Keratinocyte (primary cell): ENCODE results near the gene MYO1E. TPM values are rescaled to one million over a fixed set of nuclear protein-coding genes. Genes with fewer than 3 reads are reported as not detected.

ENCODE experiments used
- DNase-seq: peaks from one replicate; pipeline ENCODE4 v3.0.0-alpha.2; 2011; ENCODE audit warnings: low read depth, missing footprints, low spot score
- FAIRE-seq: peaks from 2 replicates; lab custom pipeline; 2011; peaks lifted over from hg19 to GRCh38; lab: Jason Lieb, UNC
- H2AFZ ChIP-seq: 2 replicates; pipeline ENCODE4 v1.6.0; 2012; ENCODE audit warnings: low read length, control low read depth, inconsistent platforms; ENCODE audit not compliant: control insufficient read depth
- H3K27ac ChIP-seq: 2 replicates; pipeline ENCODE4 v1.5.1; 2011; ENCODE audit warnings: low read length; ENCODE audit not compliant: control insufficient read depth, insufficient read depth
- H3K27me3 ChIP-seq: 3 replicates; pipeline ENCODE4 v1.6.0; 2011; ENCODE audit warnings: low read length; ENCODE audit not compliant: control insufficient read depth, insufficient read depth; ENCODE audit errors: extremely low read depth
- H3K36me3 ChIP-seq, 2 experiments: 2 replicates in 1 of 2; 3 replicates in 1 of 2; pipeline ENCODE4 v1.5.1; 2011; ENCODE audit warnings: low read length in 2 of 2, mild to moderate bottlenecking in 1 of 2; ENCODE audit not compliant: control insufficient read depth in 2 of 2, insufficient read depth in 2 of 2; ENCODE audit errors: extremely low read depth in 1 of 2
- H3K4me1 ChIP-seq: 3 replicates; pipeline ENCODE4 v1.5.1; 2011; ENCODE audit warnings: low read length; ENCODE audit not compliant: control insufficient read depth, insufficient read depth; ENCODE audit errors: extremely low read depth
- H3K4me2 ChIP-seq: 3 replicates; pipeline ENCODE4 v1.6.0; 2011; ENCODE audit warnings: low read depth, low read length; ENCODE audit not compliant: control insufficient read depth, insufficient read depth; ENCODE audit errors: extremely low read depth
- H3K4me3 ChIP-seq, 3 experiments: fragments of 200-600 bp in 1 of 3; sonication (generic) in 1 of 3; 2 replicates in 2 of 3; 3 replicates in 1 of 3; pipeline ENCODE4 v1.5.1; 2011 to 2016; ENCODE audit warnings: low read length in 3 of 3, mild to moderate bottlenecking in 3 of 3, control low read depth in 2 of 3, inconsistent platforms in 1 of 3, low read depth in 1 of 3, mixed read lengths in 1 of 3, mixed run types in 1 of 3, moderate library complexity in 1 of 3; ENCODE audit not compliant: control insufficient read depth in 2 of 3, insufficient read depth in 2 of 3; ENCODE audit errors: extremely low read depth in 1 of 3
- H3K79me2 ChIP-seq: 2 replicates; pipeline ENCODE4 v1.6.0; 2012; ENCODE audit warnings: low read length; ENCODE audit not compliant: control insufficient read depth, insufficient read depth
- H3K9ac ChIP-seq: 3 replicates; pipeline ENCODE4 v1.6.0; 2011; ENCODE audit warnings: low read length; ENCODE audit not compliant: control insufficient read depth, insufficient read depth; ENCODE audit errors: extremely low read depth
- H3K9me1 ChIP-seq: 3 replicates; pipeline ENCODE4 v1.6.0; 2011; ENCODE audit warnings: low read length; ENCODE audit not compliant: control insufficient read depth, insufficient read depth; ENCODE audit errors: extremely low read depth
- H3K9me3 ChIP-seq: 2 replicates; pipeline ENCODE4 v1.5.1; 2012; ENCODE audit warnings: low read depth, low read length; ENCODE audit not compliant: control insufficient read depth
- H4K20me1 ChIP-seq: 3 replicates; pipeline ENCODE4 v1.6.0; 2011; ENCODE audit warnings: low read length; ENCODE audit not compliant: control insufficient read depth, insufficient read depth; ENCODE audit errors: extremely low read depth
- CTCF ChIP-seq, 3 experiments: IDR thresholded peaks in 1 of 3; conservative IDR thresholded peaks in 1 of 3; optimal IDR thresholded peaks in 1 of 3; 2 replicates in 2 of 3; 3 replicates in 1 of 3; pipeline versions ENCODE3 to v1.5.1; 2011; ENCODE audit warnings: low read length in 3 of 3, mild to moderate bottlenecking in 3 of 3, moderate library complexity in 2 of 3, control low read depth in 1 of 3, inconsistent platforms in 1 of 3; ENCODE audit not compliant: insufficient read depth in 2 of 3; ENCODE audit errors: extremely low read depth in 1 of 3
- EZH2 ChIP-seq: IDR thresholded peaks from one replicate; pipeline ENCODE4 v1.6.1; 2012; ENCODE audit warnings: inconsistent platforms, mild to moderate bottlenecking, low read length, moderate library complexity
- dilution Hi-C: fragments of 300-500 bp; cut with MboI; formaldehyde crosslinking; loops from one replicate; pipeline ENCODE4 v1.7.0; 2020; ENCODE audit warnings: low sequenced_read_pairs; ENCODE audit not compliant: extremely low pct_ligation_motif_present
- polyA plus RNA-seq, 5 experiments: library from polyadenylated mRNA; depleted of rRNA in 3 of 5; stranded (reverse) in 3 of 5; stranded (forward) in 1 of 5; unstranded in 1 of 5; fragments of >200 nt; gene quantifications; 1 replicate in 1 of 5; 2 replicates in 3 of 5; 3 replicates in 1 of 5; pipeline versions ENCODE4 v1.2.1 to v1.2.3, GENCODE V29; 2011 to 2012; ENCODE audit warnings: missing spikeins in 2 of 5, low read depth in 1 of 5, low replicate concordance in 1 of 5

Gene MYO1E
- polyA plus RNA-seq, 1 donor (not counting 4 experiments of a cell fraction or from before 2014, with no cell fraction given), result 213 TPM

DNA sequence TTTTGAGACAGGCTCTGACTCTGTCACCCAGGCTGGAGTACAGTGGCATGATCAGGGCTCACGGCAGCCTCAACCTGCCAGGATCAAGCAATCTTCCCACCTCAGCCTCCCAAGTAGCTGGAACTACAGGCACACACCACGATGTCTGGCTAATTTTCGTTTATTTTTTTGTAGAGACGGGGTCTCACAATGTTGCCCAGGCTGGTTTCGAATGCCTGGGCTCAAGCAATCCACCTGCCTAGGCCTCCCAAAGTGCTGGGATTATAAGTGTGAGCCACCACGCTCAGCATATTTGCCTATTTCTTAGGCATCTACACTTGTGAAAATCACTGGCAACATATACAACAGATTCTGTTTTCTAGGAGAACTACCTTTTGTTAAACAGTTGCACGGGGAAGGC lies 16.9 kb downstream of the MYO1E start:
- FAIRE-seq, result no peak
- dilution Hi-C loops, result no loop called here
- H3K36me3 ChIP-seq, result peaks cover 8 to 20% of the 10 kb centered on the region in 2 experiments
- H3K9me3 ChIP-seq, result no peaks in the 10 kb centered on the region
- H2AFZ ChIP-seq, result no peak overlapping the region
- H3K9me1 ChIP-seq, result no peaks in the 10 kb centered on the region
- no peak for DNase-seq
- TF ChIP-seq EZH2 (no peak), CTCF (optimal IDR thresholded peaks at IDR 0.05 in 1 of 3, IDR thresholded peaks at IDR 0.05 in 1 of 3, conservative IDR thresholded peaks at IDR 0.05 in 1 of 3; ENCODE audit: extremely low read depth in 1 of 3, insufficient read depth in 2 of 3, low read length in 3 of 3) (no peak)
- peaks cover 95% of the 10 kb centered on the region for H3K79me2 ChIP-seq
- no peak overlapping the region for H3K4me2 ChIP-seq
- H3K4me1 ChIP-seq, result peaks cover 26% of the 10 kb centered on the region
- H3K27ac ChIP-seq, result no peak overlapping the region
- no peaks in the 10 kb centered on the region for H3K27me3 ChIP-seq
- H4K20me1 ChIP-seq, result peaks cover 6% of the 10 kb centered on the region
- H3K4me3 ChIP-seq, result no peak overlapping the region
- no peak overlapping the region for H3K9ac ChIP-seq

DNA sequence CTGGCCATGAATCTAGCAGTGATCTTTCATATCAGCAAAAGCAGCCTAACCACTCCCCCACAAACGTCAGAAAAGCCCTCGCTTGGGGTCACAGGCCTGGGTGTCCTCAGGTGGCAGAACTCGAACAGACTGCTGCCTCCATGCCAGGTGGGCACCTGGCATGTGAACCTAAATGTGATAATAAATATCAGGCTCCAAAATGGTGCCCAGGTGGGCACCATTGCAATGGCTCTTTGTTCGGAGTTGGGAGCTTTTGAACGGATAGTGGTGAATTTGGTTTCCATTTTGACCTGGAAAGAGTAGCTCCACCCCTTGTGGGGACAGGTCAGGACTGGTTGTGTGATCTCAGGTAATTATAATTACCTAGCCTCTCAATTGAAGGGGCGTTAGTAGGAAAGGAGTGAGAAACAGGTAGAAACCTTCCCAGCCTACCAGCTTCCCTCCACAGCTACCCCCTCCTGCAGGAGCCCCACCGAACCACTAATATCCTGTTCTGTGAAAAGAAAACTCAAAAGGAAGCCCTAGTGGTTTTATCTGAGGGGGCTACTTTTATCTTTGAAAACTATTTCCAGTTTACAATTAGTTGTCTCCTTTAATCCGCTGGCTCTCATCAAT lies 18.1 kb downstream of the MYO1E start:
- no peaks in the 10 kb centered on the region for H3K9me3 ChIP-seq
- H2AFZ ChIP-seq, result no peak overlapping the region
- DNase-seq (no peak), FAIRE-seq (no peak)
- H4K20me1 ChIP-seq, result peaks cover 4% of the 10 kb centered on the region
- no peaks in the 10 kb centered on the region for H3K27me3 ChIP-seq
- peak overlapping the region; percentile 29 for H3K4me2 ChIP-seq
- H3K36me3 ChIP-seq, result peaks cover 6 to 13% of the 10 kb centered on the region in 2 experiments
- dilution Hi-C loops, result no loop called here
- peak overlapping the region; percentile 6 for H3K27ac ChIP-seq
- H3K9ac ChIP-seq, result no peak overlapping the region
- no peak overlapping the region for H3K4me3 ChIP-seq
- H3K9me1 ChIP-seq, result no peaks in the 10 kb centered on the region
- H3K4me1 ChIP-seq, result peaks cover 36% of the 10 kb centered on the region
- TF ChIP-seq CTCF (optimal IDR thresholded peaks at IDR 0.05 in 1 of 3, IDR thresholded peaks at IDR 0.05 in 1 of 3, conservative IDR thresholded peaks at IDR 0.05 in 1 of 3; ENCODE audit: extremely low read depth in 1 of 3, insufficient read depth in 2 of 3, low read length in 3 of 3) (no peak), EZH2 (no peak)
- H3K79me2 ChIP-seq, result peaks cover 87% of the 10 kb centered on the region
